OCI-LY1 (cell line): ENCODE data around the gene MVB12A.

ENCODE experiments used
- H2AFZ ChIP-seq: fragments of 200-600 bp; sonication (generic), shearing (Covaris generic); 2 replicates; pipeline ENCODE4 v1.6.0; 2014; ENCODE audit warnings: antibody characterized with exemption, mild to moderate bottlenecking, low read length
- H3F3A ChIP-seq: fragments of 200-600 bp; sonication (generic), shearing (Covaris generic); 2 replicates; pipeline ENCODE4 v1.6.0; 2014; ENCODE audit warnings: mild to moderate bottlenecking, antibody characterized with exemption, low read length, moderate library complexity; ENCODE audit not compliant: insufficient read depth
- H3K27ac ChIP-seq: fragments of 200-600 bp; sonication (generic); 2 replicates; pipeline ENCODE4 v1.5.1; 2014; ENCODE audit warnings: low read length, mixed run types, mild to moderate bottlenecking, low read depth; ENCODE audit not compliant: poor library complexity, severe bottlenecking
- H3K27me3 ChIP-seq: fragments of 200-600 bp; sonication (generic); 2 replicates; pipeline ENCODE4 v1.6.0; 2014; ENCODE audit warnings: antibody characterized with exemption, mild to moderate bottlenecking, low read length, moderate library complexity; ENCODE audit not compliant: insufficient read depth
- H3K36me3 ChIP-seq: fragments of 200-600 bp; sonication (generic); 2 replicates; pipeline ENCODE4 v1.6.1; 2014; ENCODE audit warnings: mild to moderate bottlenecking, antibody characterized with exemption, low read length, moderate library complexity, mixed read lengths; ENCODE audit not compliant: insufficient read depth
- H3K4me1 ChIP-seq: fragments of 200-600 bp; sonication (generic); 2 replicates; pipeline ENCODE4 v1.5.1; 2014; ENCODE audit warnings: mild to moderate bottlenecking, low read length, moderate library complexity; ENCODE audit not compliant: insufficient read depth, severe bottlenecking
- H3K4me2 ChIP-seq: fragments of 200-600 bp; sonication (generic), shearing (Covaris generic); 2 replicates; pipeline ENCODE4 v1.6.1; 2014; ENCODE audit warnings: low read length
- H3K4me3 ChIP-seq: fragments of 200-600 bp; sonication (generic); 2 replicates; pipeline ENCODE4 v1.5.1; 2014; ENCODE audit warnings: low read length, low read depth, mild to moderate bottlenecking, mixed read lengths; ENCODE audit not compliant: poor library complexity, severe bottlenecking
- H3K79me2 ChIP-seq: fragments of 200-600 bp; shearing (Covaris generic); 2 replicates; pipeline ENCODE4 v1.6.1; 2016; ENCODE audit warnings: mixed run types, low read length, mixed read lengths; ENCODE audit not compliant: insufficient read depth
- H3K9ac ChIP-seq: fragments of 200-600 bp; sonication (generic), shearing (Covaris generic); 2 replicates; pipeline ENCODE4 v1.6.1; 2014; ENCODE audit warnings: mild to moderate bottlenecking, low read length, mixed read lengths
- H3K9me2 ChIP-seq: fragments of 200-600 bp; sonication (generic), shearing (Covaris generic); 2 replicates; pipeline ENCODE4 v1.6.1; 2014; ENCODE audit warnings: low read depth, mild to moderate bottlenecking, low read length, mixed read lengths
- H3K9me3 ChIP-seq: fragments of 200-600 bp; shearing (Covaris generic); 2 replicates; pipeline ENCODE4 v1.6.1; 2014; ENCODE audit warnings: low read length, mixed read lengths
- H4K20me1 ChIP-seq: fragments of 200-600 bp; sonication (generic), shearing (Covaris generic); 2 replicates; pipeline ENCODE4 v1.6.0; 2016; ENCODE audit warnings: mild to moderate bottlenecking, low read length; ENCODE audit not compliant: insufficient read depth
- EZH2 ChIP-seq: fragments of 200-600 bp; sonication (generic), shearing (Covaris generic); IDR thresholded peaks from 2 replicates; pipeline ENCODE4 v1.8.0; 2017; ENCODE audit warnings: borderline replicate concordance, mixed run types, mild to moderate bottlenecking, antibody characterized with exemption, low read length, moderate library complexity, mixed read lengths
- TF ChIP-seq, protein P1 (sequence below): fragments of 200-600 bp; sonication (generic), shearing (Covaris generic); IDR thresholded peaks from 2 replicates; pipeline ENCODE4 v1.5.1; 2017; ENCODE audit warnings: mild to moderate bottlenecking, antibody characterized with exemption, low read length, moderate library complexity, mixed read lengths

The MVB12A gene

DNA sequence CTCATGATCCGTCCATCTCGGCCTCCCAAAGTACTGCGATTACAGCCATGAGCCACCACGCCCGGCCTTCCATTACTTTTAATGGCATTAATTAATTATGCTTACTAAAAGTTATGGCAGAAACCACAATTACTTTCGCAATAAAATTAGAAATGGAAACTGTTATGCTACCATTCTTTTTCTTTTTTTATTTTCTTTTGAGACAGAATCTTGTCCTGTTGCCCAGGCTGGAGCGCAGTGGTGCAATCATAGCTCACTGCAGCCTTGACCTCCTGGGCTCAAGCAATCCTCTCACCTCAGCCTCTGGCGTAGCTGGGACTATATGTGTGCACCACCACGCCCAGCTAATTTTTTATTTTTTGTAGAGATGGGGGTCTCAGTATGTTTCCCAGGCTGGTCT is 9.9 kb upstream of the MVB12A start:
- no peak overlapping the region for H3K27ac ChIP-seq
- H3K79me2 ChIP-seq: peaks cover 5% of the 10 kb centered on the region; the same call in 1 of the 2 replicates
- H3F3A ChIP-seq: no peaks in the 10 kb centered on the region
- H3K27me3 ChIP-seq: no peaks in the 10 kb centered on the region
- H3K36me3 ChIP-seq: peaks cover 15% of the 10 kb centered on the region; the same call in 1 of the 2 replicates
- no peak overlapping the region for H3K4me3 ChIP-seq
- no peak overlapping the region for H3K4me2 ChIP-seq
- no peaks in the 10 kb centered on the region for H4K20me1 ChIP-seq
- no peak overlapping the region for H2AFZ ChIP-seq
- no peak overlapping the region for H3K9ac ChIP-seq
- peaks cover 35% of the 10 kb centered on the region for H3K4me1 ChIP-seq
- no peaks in the 10 kb centered on the region for H3K9me3 ChIP-seq
- TF ChIP-seq, protein P1, sequence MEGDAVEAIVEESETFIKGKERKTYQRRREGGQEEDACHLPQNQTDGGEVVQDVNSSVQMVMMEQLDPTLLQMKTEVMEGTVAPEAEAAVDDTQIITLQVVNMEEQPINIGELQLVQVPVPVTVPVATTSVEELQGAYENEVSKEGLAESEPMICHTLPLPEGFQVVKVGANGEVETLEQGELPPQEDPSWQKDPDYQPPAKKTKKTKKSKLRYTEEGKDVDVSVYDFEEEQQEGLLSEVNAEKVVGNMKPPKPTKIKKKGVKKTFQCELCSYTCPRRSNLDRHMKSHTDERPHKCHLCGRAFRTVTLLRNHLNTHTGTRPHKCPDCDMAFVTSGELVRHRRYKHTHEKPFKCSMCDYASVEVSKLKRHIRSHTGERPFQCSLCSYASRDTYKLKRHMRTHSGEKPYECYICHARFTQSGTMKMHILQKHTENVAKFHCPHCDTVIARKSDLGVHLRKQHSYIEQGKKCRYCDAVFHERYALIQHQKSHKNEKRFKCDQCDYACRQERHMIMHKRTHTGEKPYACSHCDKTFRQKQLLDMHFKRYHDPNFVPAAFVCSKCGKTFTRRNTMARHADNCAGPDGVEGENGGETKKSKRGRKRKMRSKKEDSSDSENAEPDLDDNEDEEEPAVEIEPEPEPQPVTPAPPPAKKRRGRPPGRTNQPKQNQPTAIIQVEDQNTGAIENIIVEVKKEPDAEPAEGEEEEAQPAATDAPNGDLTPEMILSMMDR: no peak
- no peak for TF ChIP-seq EZH2
- no peaks in the 10 kb centered on the region for H3K9me2 ChIP-seq

DNA sequence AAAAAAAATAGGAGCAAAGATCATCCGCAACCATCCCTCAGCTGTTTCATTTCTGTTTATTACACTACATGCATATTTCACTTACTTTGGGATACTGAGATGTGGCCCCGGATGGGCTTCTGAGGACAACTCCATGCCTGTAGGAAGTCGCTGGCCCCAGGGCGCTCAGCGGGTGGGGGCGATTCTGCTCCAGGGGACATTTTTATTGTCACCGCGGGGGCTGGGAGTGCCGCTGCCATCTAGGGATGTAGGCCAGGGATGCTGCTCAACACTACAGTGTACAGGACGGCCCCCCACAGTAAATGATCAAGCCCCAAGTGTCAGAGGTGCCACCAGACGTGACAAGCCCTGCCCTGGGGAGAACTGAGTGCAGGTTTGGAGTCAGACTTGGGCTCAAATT is 8.0 kb upstream of the MVB12A start:
- no peak overlapping the region for H3K4me3 ChIP-seq
- peak overlapping the region; percentile 48 for H3K27ac ChIP-seq
- no peak overlapping the region; the same call in 1 of the 2 replicates for H3K9ac ChIP-seq
- H3K9me3 ChIP-seq: no peaks in the 10 kb centered on the region
- H3K36me3 ChIP-seq: peaks cover 19% of the 10 kb centered on the region; the same call in 1 of the 2 replicates
- no peak overlapping the region; the same call in 1 of the 2 replicates for H3K4me2 ChIP-seq
- H2AFZ ChIP-seq: no peak overlapping the region
- no peaks in the 10 kb centered on the region for H3K27me3 ChIP-seq
- no peaks in the 10 kb centered on the region for H3K79me2 ChIP-seq
- H3F3A ChIP-seq: no peaks in the 10 kb centered on the region
- H3K4me1 ChIP-seq: peaks cover 21% of the 10 kb centered on the region
- TF ChIP-seq, protein P1: no peak
- no peak for TF ChIP-seq EZH2
- H4K20me1 ChIP-seq: no peaks in the 10 kb centered on the region
- no peaks in the 10 kb centered on the region for H3K9me2 ChIP-seq

DNA sequence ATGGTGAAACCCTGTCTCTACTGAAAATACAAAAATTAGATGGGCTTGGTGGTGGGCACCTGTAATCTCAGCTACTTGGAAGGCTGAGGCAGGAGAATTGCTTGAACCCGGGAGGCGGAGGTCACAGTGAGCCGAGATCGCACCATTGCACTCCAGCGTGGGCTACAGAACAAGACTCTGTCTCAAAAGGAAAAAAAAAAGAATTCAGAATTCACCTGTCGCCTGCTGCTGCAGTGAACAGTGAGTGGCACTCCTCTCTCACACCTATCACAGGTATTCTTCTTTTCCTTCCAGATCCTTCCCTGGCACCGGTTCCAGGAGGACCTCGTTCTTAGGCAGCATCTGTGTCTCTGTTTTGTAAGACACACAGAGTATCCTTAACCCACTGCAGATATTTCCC is 5.8 kb upstream of the MVB12A start:
- Histone ChIP-seq H3K9me3 (no peaks in the 10 kb centered on the region), H3K4me2 (no peak overlapping the region), H3K36me3 (peaks cover 19% of the 10 kb centered on the region; the same call in 1 of the 2 replicates), H3K27ac (no peak overlapping the region), H3K27me3 (no peaks in the 10 kb centered on the region), H4K20me1 (no peaks in the 10 kb centered on the region), H2AFZ (no peak overlapping the region), H3K9me2 (no peaks in the 10 kb centered on the region), H3F3A (no peaks in the 10 kb centered on the region), H3K79me2 (no peaks in the 10 kb centered on the region), H3K9ac (no peak overlapping the region), H3K4me3 (no peak overlapping the region), H3K4me1 (peaks cover 22% of the 10 kb centered on the region)
- TF ChIP-seq EZH2: no peak
- TF ChIP-seq, protein P1: no peak
